ENCODE data around the gene B9D1. TPM values are rescaled to one million over a fixed set of nuclear protein-coding genes. Genes with fewer than 3 reads are reported as not detected.

B9D1 gene
- total RNA-seq, 1 donor: 21.0 TPM

- no peaks in the 10 kb centered on the region for H3K27me3 ChIP-seq (ENCODE audit: insufficient read depth, low read length)
- peaks cover 9% of the 10 kb centered on the region for H3K79me2 ChIP-seq (ENCODE audit: insufficient read depth, low read length)
- no peak overlapping the region for H3K27ac ChIP-seq (ENCODE audit: low read depth, low read length)
- no peak overlapping the region for H2AFZ ChIP-seq (ENCODE audit: low read length)
- peaks cover 32% of the 10 kb centered on the region for H3K36me3 ChIP-seq (ENCODE audit: insufficient read depth, low read length)
- no peaks in the 10 kb centered on the region for H4K20me1 ChIP-seq (ENCODE audit: insufficient read depth, low read length)
- H3K4me3 ChIP-seq (ENCODE audit: insufficient read depth, low read length): no peak overlapping the region
- H3K4me1 ChIP-seq (ENCODE audit: insufficient read depth, low read length): peaks cover 14% of the 10 kb centered on the region
- DNase-seq (ENCODE audit: insufficient read length, low spot score, missing footprints): peak; percentile 58
- H3K4me2 ChIP-seq (ENCODE audit: insufficient read depth, low read length): no peak overlapping the region
- no peak for TF ChIP-seq CTCF (IDR thresholded peaks at IDR 0.05; ENCODE audit: extremely low read depth, low read depth, low read length)
- H3K9me3 ChIP-seq (ENCODE audit: low read depth, low read length): no peaks in the 10 kb centered on the region
These were observed 49.3 kb downstream of the B9D1 start for GRCh38 chr17:19313066-19313745.

GRCh38 chr17:19312406-19312805, 50.1 kb downstream of the B9D1 start:
- Histone ChIP-seq H3K27ac (ENCODE audit: low read depth, low read length) (no peak overlapping the region), H3K4me2 (ENCODE audit: insufficient read depth, low read length) (no peak overlapping the region), H3K4me3 (ENCODE audit: insufficient read depth, low read length) (no peak overlapping the region), H3K9me3 (ENCODE audit: low read depth, low read length) (no peaks in the 10 kb centered on the region), H4K20me1 (ENCODE audit: insufficient read depth, low read length) (no peaks in the 10 kb centered on the region), H3K36me3 (ENCODE audit: insufficient read depth, low read length) (peaks cover 32% of the 10 kb centered on the region), H3K79me2 (ENCODE audit: insufficient read depth, low read length) (peaks cover 9% of the 10 kb centered on the region), H3K4me1 (ENCODE audit: insufficient read depth, low read length) (peaks cover 14% of the 10 kb centered on the region), H3K27me3 (ENCODE audit: insufficient read depth, low read length) (no peaks in the 10 kb centered on the region), H2AFZ (ENCODE audit: low read length) (no peak overlapping the region)
- TF ChIP-seq CTCF (IDR thresholded peaks at IDR 0.05; ENCODE audit: extremely low read depth, low read depth, low read length): no peak
- peak; percentile 32 for DNase-seq (ENCODE audit: insufficient read length, low spot score, missing footprints)

GRCh38 chr17:19311421-19312215, 50.9 kb downstream of the B9D1 start:
- Histone ChIP-seq H4K20me1 (ENCODE audit: insufficient read depth, low read length) (no peaks in the 10 kb centered on the region), H3K9me3 (ENCODE audit: low read depth, low read length) (no peaks in the 10 kb centered on the region), H3K27me3 (ENCODE audit: insufficient read depth, low read length) (no peaks in the 10 kb centered on the region), H3K79me2 (ENCODE audit: insufficient read depth, low read length) (peaks cover 12% of the 10 kb centered on the region), H3K4me2 (ENCODE audit: insufficient read depth, low read length) (peak overlapping the region; percentile 15), H3K4me1 (ENCODE audit: insufficient read depth, low read length) (peaks cover 14% of the 10 kb centered on the region), H3K4me3 (ENCODE audit: insufficient read depth, low read length) (no peak overlapping the region), H2AFZ (ENCODE audit: low read length) (no peak overlapping the region), H3K27ac (ENCODE audit: low read depth, low read length) (peak overlapping the region; percentile 65), H3K36me3 (ENCODE audit: insufficient read depth, low read length) (peaks cover 27% of the 10 kb centered on the region)
- DNase-seq (ENCODE audit: insufficient read length, low spot score, missing footprints): peak; percentile 82
- TF ChIP-seq CTCF (IDR thresholded peaks at IDR 0.05; ENCODE audit: extremely low read depth, low read depth, low read length): no peak

- no peak for TF ChIP-seq CTCF (IDR thresholded peaks at IDR 0.05; ENCODE audit: extremely low read depth, low read depth, low read length)
- H3K36me3 ChIP-seq (ENCODE audit: insufficient read depth, low read length): peaks cover 26% of the 10 kb centered on the region
- no peaks in the 10 kb centered on the region for H3K27me3 ChIP-seq (ENCODE audit: insufficient read depth, low read length)
- no peaks in the 10 kb centered on the region for H3K9me3 ChIP-seq (ENCODE audit: low read depth, low read length)
- no peak overlapping the region for H2AFZ ChIP-seq (ENCODE audit: low read length)
- H3K4me1 ChIP-seq (ENCODE audit: insufficient read depth, low read length): peaks cover 14% of the 10 kb centered on the region
- no peak overlapping the region for H3K4me3 ChIP-seq (ENCODE audit: insufficient read depth, low read length)
- no peak overlapping the region for H3K27ac ChIP-seq (ENCODE audit: low read depth, low read length)
- H4K20me1 ChIP-seq (ENCODE audit: insufficient read depth, low read length): peaks cover 2% of the 10 kb centered on the region
- H3K4me2 ChIP-seq (ENCODE audit: insufficient read depth, low read length): no peak overlapping the region
- no peak for DNase-seq (ENCODE audit: insufficient read length, low spot score, missing footprints)
- H3K79me2 ChIP-seq (ENCODE audit: insufficient read depth, low read length): peaks cover 17% of the 10 kb centered on the region
These were observed 51.5 kb downstream of the B9D1 start for GRCh38 chr17:19311016-19311415.
